GM18870 (cell line): ENCODE measurements around the gene RALGAPB.
"Not testable (repeated sequence)": the region's sequence is repeated elsewhere in the genome, so short reads cannot be mapped to it uniquely, and the experiment has no call there.

ENCODE experiments used
- ATAC-seq: cut with Tn5 transposase; IDR thresholded peaks from one replicate; pipeline ENCODE4 v1.9.1; 2021; ENCODE audit warnings: moderate library complexity; ENCODE audit not compliant: unreplicated experiment

Gene RALGAPB

GRCh38 chr20:38485041-38485440, 12.4 kb downstream of the RALGAPB start:
- no peak for ATAC-seq

GRCh38 chr20:38489181-38489580, 16.5 kb downstream of the RALGAPB start:
- no peak for ATAC-seq

GRCh38 chr20:38497246-38497935, 24.7 kb downstream of the RALGAPB start:
- no peak for ATAC-seq

GRCh38 chr20:38498909-38499308, 26.3 kb downstream of the RALGAPB start:
- no peak for ATAC-seq

- ATAC-seq, result no peak
Observed at GRCh38 chr20:38499366-38499765, 26.7 kb downstream of the RALGAPB start.

- no peak for ATAC-seq
Observed at GRCh38 chr20:38501858-38502436, 29.3 kb downstream of the RALGAPB start.

- ATAC-seq, result no peak
Observed at GRCh38 chr20:38504368-38505090, 31.9 kb downstream of the RALGAPB start.

- ATAC-seq, result no peak
Observed at GRCh38 chr20:38505091-38505455, 32.4 kb downstream of the RALGAPB start.

GRCh38 chr20:38511726-38512125, 39.1 kb downstream of the RALGAPB start:
- not testable (repeated sequence) for ATAC-seq

GRCh38 chr20:38514185-38514584, 41.5 kb downstream of the RALGAPB start:
- no peak for ATAC-seq

- ATAC-seq, result no peak
Observed at GRCh38 chr20:38514947-38515346, 42.3 kb downstream of the RALGAPB start.

GRCh38 chr20:38515631-38516030, 43.0 kb downstream of the RALGAPB start:
- ATAC-seq, result no peak

GRCh38 chr20:38519426-38519825, 46.8 kb downstream of the RALGAPB start:
- ATAC-seq, result no peak

- ATAC-seq, result no peak
Observed at GRCh38 chr20:38520261-38520660, 47.6 kb downstream of the RALGAPB start.

GRCh38 chr20:38523697-38524096, 51.1 kb downstream of the RALGAPB start:
- ATAC-seq, result no peak

GRCh38 chr20:38528167-38528566, 55.5 kb downstream of the RALGAPB start:
- no peak for ATAC-seq

GRCh38 chr20:38531021-38531420, 58.4 kb downstream of the RALGAPB start:
- no peak for ATAC-seq

GRCh38 chr20:38534756-38535155, 62.1 kb downstream of the RALGAPB start:
- ATAC-seq, result no peak

GRCh38 chr20:38536310-38536709, 63.7 kb downstream of the RALGAPB start:
- ATAC-seq, result no peak

GRCh38 chr20:38537176-38537575, 64.5 kb downstream of the RALGAPB start:
- no peak for ATAC-seq

- ATAC-seq, result no peak
Observed at GRCh38 chr20:38538789-38539188, 66.1 kb downstream of the RALGAPB start.
